ENCODE data around the gene ENKD1. TPM values are rescaled to one million over a fixed set of nuclear protein-coding genes. Genes with fewer than 3 reads are reported as not detected.

ENKD1 gene
- total and polyA plus RNA-seq, 2 of the 13 experiments (the other 11 are each of a cell fraction or from before 2014, with no cell fraction given): 10.8 to 20.8 TPM

- peak overlapping the region in 1 of 3 experiments; percentile 44; a peak in 1 of 6 replicates for H3K4me3 ChIP-seq (replicated peaks in 1 of 3; ENCODE audit: insufficient read depth in 1 of 3, low read depth in 2 of 3, low read length in 3 of 3)
- peaks cover 32% of the 10 kb centered on the region for H3K4me1 ChIP-seq (ENCODE audit: insufficient read depth, low read length)
- H2AFZ ChIP-seq (ENCODE audit: low read length): no peak overlapping the region
- POLR2A ChIA-PET: interaction anchor here (1.3 kb wide), 1 partner anchor 127 kb away, joined by 3 read pairs; no protein-coding TSS in a partner anchor
- intact Hi-C loops (cut with micrococcal nuclease; ENCODE audit: unreplicated experiment): no loop called here
- no TSS peak for BruUV-seq (replicated peaks)
- DNase-seq (ENCODE audit: low spot score) (no peak), ATAC-seq (no peak), FAIRE-seq (no peak)
- in situ Hi-C loops (cut with HindIII; ENCODE audit: extremely low pct_ligation_motif_present, low pct_unique_long_range_greater_than_20kb): loop anchor here (5.0 kb wide), 1 partner anchor 100 kb away; no protein-coding TSS in a partner anchor
- WGBS (ENCODE audit: low lambda C conversion rate): 48% methylated on average over 9 of the region's 13 CpGs
- CTCF ChIA-PET (ENCODE audit: low intra/inter-chr PET ratio, low total read pairs): no interaction called here
- H3K27ac ChIP-seq (ENCODE audit: extremely low read length, insufficient read depth, low read length): no peak overlapping the region
- H3K9ac ChIP-seq (ENCODE audit: insufficient read depth, low read depth, low read length): no peak overlapping the region
- H3K4me2 ChIP-seq (ENCODE audit: low read depth, low read length): peak overlapping the region; percentile 48; the same call in 1 of the 2 replicates
- TF ChIP-seq RERE (CRISPR knock-in tag; IDR thresholded peaks at IDR 0.05; ENCODE audit: low read depth) (no peak), PCBP1 (IDR thresholded peaks at IDR 0.05; ENCODE audit: borderline replicate concordance, low read depth, low read length) (0 out of 2 replicates have a peak, but pooled peaks have one; percentile 31), CC2D1A (CRISPR knock-in tag; IDR thresholded peaks at IDR 0.05) (no peak), HCFC1 (IDR thresholded peaks at IDR 0.05; ENCODE audit: low read depth, low read length) (no peak)
- TF ChIP-seq, protein P1, sequence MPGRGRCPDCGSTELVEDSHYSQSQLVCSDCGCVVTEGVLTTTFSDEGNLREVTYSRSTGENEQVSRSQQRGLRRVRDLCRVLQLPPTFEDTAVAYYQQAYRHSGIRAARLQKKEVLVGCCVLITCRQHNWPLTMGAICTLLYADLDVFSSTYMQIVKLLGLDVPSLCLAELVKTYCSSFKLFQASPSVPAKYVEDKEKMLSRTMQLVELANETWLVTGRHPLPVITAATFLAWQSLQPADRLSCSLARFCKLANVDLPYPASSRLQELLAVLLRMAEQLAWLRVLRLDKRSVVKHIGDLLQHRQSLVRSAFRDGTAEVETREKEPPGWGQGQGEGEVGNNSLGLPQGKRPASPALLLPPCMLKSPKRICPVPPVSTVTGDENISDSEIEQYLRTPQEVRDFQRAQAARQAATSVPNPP (CRISPR knock-in tag; IDR thresholded peaks at IDR 0.05): no peak
- H3K36me3 ChIP-seq (replicated peaks in 1 of 2; ENCODE audit: control insufficient read depth in 1 of 2, insufficient read depth in 2 of 2, low read length in 2 of 2): no peaks in the 10 kb centered on the region
- H4K20me1 ChIP-seq (ENCODE audit: insufficient read depth, low read length): peaks cover 11% of the 10 kb centered on the region
- H3K9me3 ChIP-seq (ENCODE audit: low read length): no peaks in the 10 kb centered on the region
- H3K79me2 ChIP-seq (ENCODE audit: insufficient read depth, low read length): no peaks in the 10 kb centered on the region
- H3K27me3 ChIP-seq (ENCODE audit: control insufficient read depth in 1 of 2, insufficient read depth in 2 of 2, low read length in 2 of 2): peaks cover 18 to 73% of the 10 kb centered on the region in 2 experiments
These were observed 18.9 kb downstream of the ENKD1 start for GRCh38 chr16:67647681-67648080.

All from HepG2 (cell line).